NB4 (cell line): ENCODE measurements around the gene CCM2L.

Source experiments
- CTCF ChIP-seq: IDR thresholded peaks from one replicate; pipeline ENCODE4 v1.5.1; 2012; ENCODE audit warnings: low read depth, low read length
- MAX ChIP-seq: IDR thresholded peaks from 2 replicates; pipeline ENCODE4 v1.6.1; 2011; ENCODE audit warnings: low read depth, low read length
- POLR2A ChIP-seq: IDR thresholded peaks from 2 replicates; pipeline ENCODE4 v1.6.1; 2011; ENCODE audit warnings: mild to moderate bottlenecking; ENCODE audit not compliant: insufficient read length; ENCODE audit errors: extremely low read depth

- TF ChIP-seq POLR2A, result no peak
- no peak for TF ChIP-seq CTCF
- TF ChIP-seq MAX, result no peak
Observed at GRCh38 chr20:32024683-32025295, 14.6 kb downstream of the CCM2L start.
